PC-3 (cell line): ENCODE results near the gene TMSB4X. TPM values are rescaled to one million over a fixed set of nuclear protein-coding genes. Genes with fewer than 3 reads are reported as not detected.
A peak's percentile ranks its signal among the peaks of the same experiment; 100 is the strongest.

ENCODE experiments used
- ATAC-seq: fragments of 200-7000 bp; cut with Tn5 transposase; 2 replicates; pipeline ENCODE4 v1.9.1; 2020; ENCODE audit warnings: mild to moderate bottlenecking, moderate library complexity
- BruUV-seq: library from RNA; stranded (reverse); fragments of 400-500 nt; replicated peaks from 2 replicates; lab custom pipeline; 2021; lab: Mats Ljungman, UMichigan
- CTCF ChIA-PET: fragments of 300-600 bp; sonication (Branson Sonifier 250); formaldehyde crosslinking; loops from one replicate; lab custom pipeline; 2022; ENCODE audit warnings: antibody characterized with exemption; lab: Charles Lee
- POLR2A ChIA-PET: fragments of 300-600 bp; sonication (Branson Sonifier 250); formaldehyde crosslinking; loops from one replicate; lab custom pipeline; 2022; ENCODE audit warnings: antibody characterized with exemption; ENCODE audit not compliant: unreplicated experiment; lab: Charles Lee
- DNase-seq: peaks from one replicate; pipeline ENCODE4 v3.0.0-alpha.2; 2015
- H2AFZ ChIP-seq: fragments of 300-600 bp; sonication (generic); 2 replicates; pipeline ENCODE4 v1.6.0; 2016; ENCODE audit warnings: antibody characterized with exemption, low read length
- H3F3A ChIP-seq: fragments of 300-600 bp; sonication (generic); one replicate; pipeline ENCODE4 v1.6.0; 2017; ENCODE audit warnings: antibody characterized with exemption, low read length, control low read depth, mild to moderate bottlenecking; ENCODE audit not compliant: unreplicated experiment
- H3K27ac ChIP-seq: fragments of 300-600 bp; sonication (generic); 2 replicates; pipeline ENCODE4 v1.5.1; 2016; ENCODE audit warnings: mild to moderate bottlenecking, low read length
- H3K27me3 ChIP-seq: fragments of 300-600 bp; sonication (generic); 2 replicates; pipeline ENCODE4 v1.6.1; 2016; ENCODE audit warnings: low read length, mixed read lengths
- H3K36me3 ChIP-seq: fragments of 300-600 bp; sonication (generic); 2 replicates; pipeline ENCODE4 v1.6.1; 2016; ENCODE audit warnings: low read depth, mixed run types, low read length, mixed read lengths
- H3K4me1 ChIP-seq: fragments of 300-600 bp; sonication (generic); 2 replicates; pipeline ENCODE4 v1.5.1; 2016; ENCODE audit warnings: low read length; ENCODE audit not compliant: insufficient read depth
- H3K4me2 ChIP-seq: fragments of 300-600 bp; sonication (generic); 2 replicates; pipeline ENCODE4 v1.6.0; 2016; ENCODE audit warnings: low read length
- H3K4me3 ChIP-seq: fragments of 300-600 bp; sonication (generic); 2 replicates; pipeline ENCODE4 v1.5.1; 2016; ENCODE audit warnings: mild to moderate bottlenecking, low read length, mixed read lengths
- H3K79me2 ChIP-seq: fragments of 300-600 bp; sonication (generic); 2 replicates; pipeline ENCODE4 v1.6.1; 2017; ENCODE audit warnings: low read length, mixed read lengths
- H3K9ac ChIP-seq: fragments of 300-600 bp; sonication (generic); 2 replicates; pipeline ENCODE4 v1.6.0; 2016; ENCODE audit warnings: mild to moderate bottlenecking, low read length
- H3K9me2 ChIP-seq: fragments of 300-600 bp; sonication (generic); replicated peaks from 2 replicates; pipeline ENCODE4 v1.6.1; 2016; ENCODE audit warnings: mixed run types, low read length, mixed read lengths
- H3K9me3 ChIP-seq: fragments of 300-600 bp; sonication (generic); 2 replicates; pipeline ENCODE4 v1.6.1; 2016; ENCODE audit warnings: low read length, mixed read lengths
- H4K20me1 ChIP-seq: fragments of 300-600 bp; sonication (generic); 2 replicates; pipeline ENCODE4 v1.6.1; 2016; ENCODE audit warnings: low read length, mixed read lengths
- EZH2 ChIP-seq: fragments of 300-600 bp; sonication (generic); IDR thresholded peaks from one replicate; pipeline ENCODE4 v1.6.1; 2017; ENCODE audit warnings: antibody characterized with exemption, mild to moderate bottlenecking, low read length; ENCODE audit not compliant: unreplicated experiment
- EZH2phosphoT487 ChIP-seq: fragments of 300-600 bp; sonication (generic); IDR thresholded peaks from 2 replicates; pipeline ENCODE4 v1.6.1; 2018; ENCODE audit warnings: mild to moderate bottlenecking, antibody characterized with exemption, low read length, borderline replicate concordance
- intact Hi-C: fragments of 100-400 bp; cut with micrococcal nuclease; formaldehyde crosslinking; loops from 2 replicates; pipeline ENCODE4 v1.9.0; 2023
- total RNA-seq: library from RNA; depleted of rRNA; stranded (reverse); fragments of >200 nt; gene quantifications from 2 replicates; pipeline ENCODE4 v1.2.3, GENCODE V29; 2014
- TF ChIP-seq, protein P1 (sequence below): fragments of 300-600 bp; sonication (generic); conservative IDR thresholded peaks from 2 replicates; pipeline ENCODE4 v1.5.1; 2017; ENCODE audit warnings: antibody characterized with exemption, low read depth, mild to moderate bottlenecking, low read length

Gene TMSB4X
- total RNA-seq, 1 experiment from 2014 or later: 2,159 TPM

DNA sequence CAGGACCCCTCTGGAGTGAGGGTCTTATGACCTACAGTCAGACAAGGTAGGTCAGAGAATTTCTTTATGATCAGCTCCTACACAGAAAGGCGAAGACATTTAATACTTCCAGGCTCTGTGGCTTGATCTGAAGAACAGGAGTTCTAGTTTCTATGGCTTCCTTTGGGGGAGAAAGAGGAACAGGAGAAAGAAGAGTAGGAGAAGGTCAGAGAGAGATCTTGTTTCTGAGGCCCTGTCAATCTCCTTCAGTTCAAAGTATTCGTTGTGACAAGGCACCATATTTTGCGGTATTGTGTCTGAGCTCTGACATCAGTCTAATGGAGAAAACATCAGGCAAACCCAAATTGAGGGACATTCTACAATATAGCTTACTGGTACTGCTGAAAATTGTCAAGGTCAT lies 16.7 kb downstream of the TMSB4X start:
- H4K20me1 ChIP-seq: no peaks in the 10 kb centered on the region
- CTCF ChIA-PET: no interaction called here
- peaks cover 4% of the 10 kb centered on the region for H3F3A ChIP-seq
- intact Hi-C loops: no loop called here
- H3K4me2 ChIP-seq: no peak overlapping the region
- DNase-seq (no peak), ATAC-seq (no peak)
- TF ChIP-seq EZH2: no peak
- no peak for TF ChIP-seq EZH2phosphoT487
- TF ChIP-seq, protein P1, sequence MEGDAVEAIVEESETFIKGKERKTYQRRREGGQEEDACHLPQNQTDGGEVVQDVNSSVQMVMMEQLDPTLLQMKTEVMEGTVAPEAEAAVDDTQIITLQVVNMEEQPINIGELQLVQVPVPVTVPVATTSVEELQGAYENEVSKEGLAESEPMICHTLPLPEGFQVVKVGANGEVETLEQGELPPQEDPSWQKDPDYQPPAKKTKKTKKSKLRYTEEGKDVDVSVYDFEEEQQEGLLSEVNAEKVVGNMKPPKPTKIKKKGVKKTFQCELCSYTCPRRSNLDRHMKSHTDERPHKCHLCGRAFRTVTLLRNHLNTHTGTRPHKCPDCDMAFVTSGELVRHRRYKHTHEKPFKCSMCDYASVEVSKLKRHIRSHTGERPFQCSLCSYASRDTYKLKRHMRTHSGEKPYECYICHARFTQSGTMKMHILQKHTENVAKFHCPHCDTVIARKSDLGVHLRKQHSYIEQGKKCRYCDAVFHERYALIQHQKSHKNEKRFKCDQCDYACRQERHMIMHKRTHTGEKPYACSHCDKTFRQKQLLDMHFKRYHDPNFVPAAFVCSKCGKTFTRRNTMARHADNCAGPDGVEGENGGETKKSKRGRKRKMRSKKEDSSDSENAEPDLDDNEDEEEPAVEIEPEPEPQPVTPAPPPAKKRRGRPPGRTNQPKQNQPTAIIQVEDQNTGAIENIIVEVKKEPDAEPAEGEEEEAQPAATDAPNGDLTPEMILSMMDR: no peak
- H2AFZ ChIP-seq: no peak overlapping the region
- peaks cover 30% of the 10 kb centered on the region for H3K4me1 ChIP-seq
- no peaks in the 10 kb centered on the region for H3K9me2 ChIP-seq
- no TSS peak for BruUV-seq
- no peaks in the 10 kb centered on the region for H3K27me3 ChIP-seq
- no peak overlapping the region for H3K4me3 ChIP-seq
- POLR2A ChIA-PET: no interaction called here
- H3K9ac ChIP-seq: no peak overlapping the region
- no peak overlapping the region for H3K27ac ChIP-seq
- H3K36me3 ChIP-seq: no peaks in the 10 kb centered on the region
- no peaks in the 10 kb centered on the region for H3K9me3 ChIP-seq
- H3K79me2 ChIP-seq: no peaks in the 10 kb centered on the region

DNA sequence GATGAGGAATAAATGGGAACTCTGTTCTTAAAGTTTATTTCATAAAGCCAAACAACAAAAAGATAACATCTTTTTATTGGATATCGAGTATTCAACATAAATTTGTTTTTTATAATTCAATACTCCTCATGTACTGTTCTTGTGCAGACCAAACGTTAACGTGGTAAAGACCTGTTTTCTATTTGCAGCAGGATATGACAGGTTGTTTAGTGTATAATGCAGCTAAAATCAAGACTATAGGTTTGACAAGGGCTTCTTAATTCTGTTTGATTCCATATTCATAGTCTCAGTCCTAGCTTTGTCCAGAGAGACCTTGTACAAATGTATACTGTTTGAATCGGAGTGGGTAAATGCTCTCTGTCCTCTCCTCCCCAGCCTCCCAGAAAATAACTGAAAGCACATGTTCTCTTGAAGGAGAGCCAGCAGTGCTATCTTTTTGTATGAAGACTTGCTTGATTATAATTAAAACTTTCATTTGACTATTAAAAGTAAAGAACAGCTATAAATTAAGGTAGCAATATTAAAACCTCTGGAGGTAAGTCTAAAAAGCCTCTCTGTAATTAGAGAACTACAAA lies 17.7 kb downstream of the TMSB4X start:
- H3K9me3 ChIP-seq: no peaks in the 10 kb centered on the region

GRCh38 chrX:12993826-12994225 lies 18.9 kb downstream of the TMSB4X start:
- CTCF ChIA-PET: no interaction called here
- H3K79me2 ChIP-seq: no peaks in the 10 kb centered on the region
- peak overlapping the region; percentile 38 for H3K27ac ChIP-seq
- no peaks in the 10 kb centered on the region for H3K9me2 ChIP-seq
- H3K4me2 ChIP-seq: 0 out of 2 replicates have a peak overlapping the region, but pooled peaks have one; percentile 2
- DNase-seq (no peak), ATAC-seq (no peak)
- H3K9ac ChIP-seq: no peak overlapping the region
- no peak for TF ChIP-seq EZH2
- TF ChIP-seq EZH2phosphoT487: no peak
- TF ChIP-seq, protein P1: no peak
- no peaks in the 10 kb centered on the region for H3K9me3 ChIP-seq
- BruUV-seq: no TSS peak
- intact Hi-C loops: no loop called here
- H3K4me1 ChIP-seq: peaks cover 29% of the 10 kb centered on the region
- H3F3A ChIP-seq: peaks cover 4% of the 10 kb centered on the region
- H4K20me1 ChIP-seq: no peaks in the 10 kb centered on the region
- no peak overlapping the region for H2AFZ ChIP-seq
- H3K27me3 ChIP-seq: no peaks in the 10 kb centered on the region
- POLR2A ChIA-PET: no interaction called here
- no peaks in the 10 kb centered on the region for H3K36me3 ChIP-seq
- no peak overlapping the region for H3K4me3 ChIP-seq

More for the DNA sequence above, 17.7 kb downstream of the TMSB4X start:
- no peak overlapping the region for H3K4me3 ChIP-seq
- CTCF ChIA-PET: no interaction called here
- H2AFZ ChIP-seq: no peak overlapping the region
- no peaks in the 10 kb centered on the region for H3K27me3 ChIP-seq
- BruUV-seq: no TSS peak
- H3K4me1 ChIP-seq: peaks cover 30% of the 10 kb centered on the region
- H3K9ac ChIP-seq: no peak overlapping the region
- no peaks in the 10 kb centered on the region for H3K79me2 ChIP-seq
- intact Hi-C loops: no loop called here
- H3K9me2 ChIP-seq: no peaks in the 10 kb centered on the region
- DNase-seq (no peak), ATAC-seq (no peak)
- peaks cover 4% of the 10 kb centered on the region for H3F3A ChIP-seq
- no peak overlapping the region for H3K27ac ChIP-seq
- no peak for TF ChIP-seq EZH2
- TF ChIP-seq EZH2phosphoT487: no peak
- TF ChIP-seq, protein P1: no peak
- POLR2A ChIA-PET: no interaction called here
- H3K36me3 ChIP-seq: no peaks in the 10 kb centered on the region
- no peak overlapping the region for H3K4me2 ChIP-seq
- no peaks in the 10 kb centered on the region for H4K20me1 ChIP-seq
